Suppressor macrophage treated with lipopolysaccharide for 4 hours (primary cell): Measurements from ENCODE around the gene CNTFR.
A peak's percentile ranks its signal among the peaks of the same experiment; 100 is the strongest.
"Not testable (repeated sequence)": the region's sequence is repeated elsewhere in the genome, so short reads cannot be mapped to it uniquely, and the experiment has no call there.

Source experiments
- DNase-seq: peaks from one replicate; pipeline ENCODE4 v3.0.0-alpha.2; 2020

The CNTFR gene

DNA sequence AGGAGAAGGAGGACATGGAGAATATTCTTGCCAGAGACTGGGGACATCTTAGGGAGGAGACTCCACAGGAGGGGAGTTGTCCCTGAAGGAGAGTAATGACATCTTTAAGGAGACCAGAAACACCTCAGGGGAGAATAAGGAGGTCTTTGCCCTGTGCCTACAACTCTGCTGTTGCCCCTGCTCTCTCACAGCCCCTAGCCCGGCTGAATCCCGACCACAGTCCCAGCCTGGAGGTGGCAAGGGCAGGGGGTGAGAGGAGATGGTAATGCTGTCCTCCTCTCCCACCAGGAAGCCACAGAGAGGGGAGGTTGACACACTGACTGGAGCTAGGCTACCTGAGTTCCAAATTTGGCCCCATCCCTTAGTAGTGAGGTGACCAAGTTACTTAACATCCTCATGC is 36.5 kb downstream of the CNTFR start:
- no peak for DNase-seq

- no peak for DNase-seq
Observed at GRCh38 chr9:34552606-34552981, 36.9 kb downstream of the CNTFR start.

GRCh38 chr9:34551751-34552605 is 37.5 kb downstream of the CNTFR start:
- DNase-seq = no peak

DNA sequence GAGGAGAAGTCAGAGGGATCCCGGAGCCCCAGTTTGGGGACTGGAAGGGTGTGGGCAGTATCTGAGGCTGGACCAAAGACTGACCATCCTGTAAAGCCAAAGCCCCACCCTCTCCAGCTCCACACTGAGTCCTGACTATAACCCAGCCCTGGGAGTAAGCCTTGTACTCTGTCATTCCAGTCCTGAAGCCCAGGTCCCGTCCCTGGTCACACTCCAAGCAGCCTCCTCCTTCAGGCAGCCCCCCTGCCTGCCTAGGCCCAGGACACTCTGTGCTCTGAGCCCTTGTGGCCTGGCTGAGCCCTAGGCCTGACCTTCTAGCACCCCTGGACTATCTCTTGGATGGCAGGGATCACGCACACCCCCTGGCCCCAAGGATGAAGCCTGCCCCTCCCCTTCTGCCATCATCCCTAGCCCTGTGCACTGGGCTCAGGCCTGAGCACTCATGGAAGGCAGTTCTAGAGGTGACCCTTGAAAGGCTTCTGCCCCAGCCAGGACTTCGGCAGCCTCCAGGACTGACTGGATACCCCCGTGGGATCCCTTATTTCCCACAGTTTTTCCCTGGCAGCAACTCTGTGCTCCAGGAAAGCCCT is 38.7 kb downstream of the CNTFR start:
- DNase-seq = no peak

- no peak for DNase-seq
Observed at GRCh38 chr9:34550016-34550680, 39.4 kb downstream of the CNTFR start.

GRCh38 chr9:34549407-34549732 is 40.2 kb downstream of the CNTFR start:
- no peak for DNase-seq

GRCh38 chr9:34547960-34548611 is 41.4 kb downstream of the CNTFR start:
- DNase-seq = peak; percentile 61

- peak; percentile 71 for DNase-seq
Observed at GRCh38 chr9:34546834-34547827, 42.4 kb downstream of the CNTFR start.

DNA sequence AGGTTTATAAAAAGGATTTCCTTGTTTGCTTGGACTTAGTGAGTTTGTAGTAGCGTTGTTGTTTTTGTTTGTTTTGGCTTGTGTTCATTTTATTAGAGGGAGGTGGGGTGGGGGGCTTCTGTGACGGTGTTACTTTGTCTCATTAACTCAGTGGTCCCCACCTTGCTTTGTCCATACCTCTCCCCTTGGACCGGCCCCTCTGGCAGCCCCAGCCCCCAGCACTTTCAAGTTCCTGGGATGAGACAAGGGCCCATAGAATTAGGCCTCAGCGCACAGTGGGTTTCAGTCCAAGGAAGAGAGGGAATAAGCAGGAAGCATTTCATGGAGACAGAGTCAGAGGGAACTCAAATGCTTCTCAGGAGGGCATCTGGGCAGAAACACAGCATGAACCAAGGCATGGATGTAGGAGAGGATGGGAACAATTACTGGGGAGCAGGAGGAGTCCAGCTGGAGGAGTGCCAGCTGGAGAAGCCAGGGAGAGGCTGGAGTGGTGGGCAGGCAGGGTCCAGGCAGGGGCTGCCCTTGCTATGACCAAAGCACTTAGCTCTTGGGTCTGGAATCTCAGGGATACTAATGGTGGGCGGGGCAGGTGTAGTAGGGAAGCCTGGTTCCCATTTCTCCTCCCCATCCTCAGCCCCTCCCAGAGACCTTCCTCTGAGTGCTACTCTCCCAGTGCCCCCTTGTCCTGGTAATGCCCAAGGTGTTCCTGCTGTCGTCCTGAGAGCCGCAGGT is 43.3 kb downstream of the CNTFR start:
- no peak for DNase-seq

- DNase-seq = no peak
Observed at GRCh38 chr9:34545497-34545896, 44.0 kb downstream of the CNTFR start.

DNA sequence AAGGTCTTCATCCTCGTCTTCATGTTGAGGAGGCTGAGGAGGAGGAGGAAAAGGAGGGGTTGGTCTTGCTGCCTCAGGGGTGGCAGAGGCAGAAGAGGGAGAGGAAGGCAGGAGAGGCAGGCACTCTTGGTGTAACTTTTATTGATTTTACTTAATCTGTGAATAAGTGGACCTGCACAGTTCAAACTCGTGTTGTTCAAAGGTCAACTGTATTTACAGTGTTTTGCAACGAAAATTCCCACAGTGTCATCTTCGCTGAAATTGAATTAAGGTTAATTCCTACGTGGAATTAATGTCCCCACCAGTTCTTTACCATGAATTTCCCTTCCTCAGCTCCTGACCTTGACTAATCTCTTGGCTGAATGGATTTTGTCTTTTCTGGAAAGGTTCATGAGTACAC is 45.5 kb downstream of the CNTFR start:
- no peak for DNase-seq

DNA sequence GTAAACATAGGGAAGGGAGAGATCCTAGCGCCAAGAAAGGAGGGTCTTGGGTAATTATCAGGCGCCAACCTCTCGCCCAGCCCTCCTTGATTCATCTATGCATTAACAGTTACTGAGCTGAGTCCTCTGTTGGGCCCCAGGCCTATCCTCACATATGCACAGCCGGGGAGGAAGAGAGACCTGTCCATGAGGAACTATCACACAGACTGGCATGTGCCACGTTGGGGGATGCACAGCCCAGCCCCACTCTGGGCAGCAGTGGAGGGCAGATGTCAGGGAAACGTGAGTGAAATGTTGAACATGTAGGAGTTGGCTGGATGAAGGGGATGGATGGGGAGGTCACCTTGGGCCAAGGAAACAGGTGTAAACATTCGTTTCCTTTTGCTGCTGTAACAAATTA is 48.0 kb downstream of the CNTFR start:
- DNase-seq = no peak

DNA sequence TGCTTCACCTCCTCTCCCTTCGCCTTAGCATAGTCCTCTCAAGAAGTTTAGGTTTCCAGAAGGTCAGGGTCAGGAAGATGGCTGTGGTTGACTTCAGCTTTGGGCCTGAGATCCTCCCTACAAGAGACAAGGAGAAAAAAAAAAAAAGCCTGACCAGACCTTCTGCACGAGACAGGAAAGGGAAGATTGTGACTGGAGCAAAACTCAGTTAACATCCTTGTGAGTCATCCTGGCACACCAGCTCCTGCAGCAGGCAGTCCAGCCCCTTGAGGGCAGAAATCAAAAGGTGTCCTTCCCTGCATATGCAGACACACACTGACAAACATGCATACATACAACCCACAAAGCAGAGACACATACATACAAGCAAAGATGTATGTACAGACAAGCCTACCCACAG is 48.7 kb downstream of the CNTFR start:
- DNase-seq = no peak

- DNase-seq = no peak
Observed at GRCh38 chr9:34536685-34537084, 52.8 kb downstream of the CNTFR start.

DNA sequence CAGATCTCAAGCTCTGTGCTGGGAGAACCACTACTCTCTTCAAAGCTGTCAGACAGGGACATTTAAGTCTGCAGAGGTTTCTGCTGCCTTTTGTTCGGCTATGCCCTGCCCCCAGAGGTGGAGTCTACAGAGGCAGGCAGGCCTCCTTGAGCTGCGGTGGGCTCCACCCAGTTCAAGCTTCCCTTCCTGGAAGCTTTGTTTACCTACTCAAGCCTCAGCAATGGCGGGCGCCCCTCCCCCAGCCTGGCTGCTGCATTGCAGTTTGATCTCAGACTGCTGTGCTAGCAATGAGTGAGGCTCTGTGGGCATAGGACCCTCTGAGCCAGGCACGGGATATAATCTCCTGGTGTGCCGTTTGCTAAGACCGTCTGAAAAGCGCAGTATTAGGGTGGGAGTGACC is 57.5 kb downstream of the CNTFR start:
- not testable (repeated sequence) for DNase-seq

GRCh38 chr9:34526026-34526425 is 63.5 kb downstream of the CNTFR start:
- no peak for DNase-seq

- DNase-seq = no peak
Observed at GRCh38 chr9:34524349-34524748, 65.2 kb downstream of the CNTFR start.

DNA sequence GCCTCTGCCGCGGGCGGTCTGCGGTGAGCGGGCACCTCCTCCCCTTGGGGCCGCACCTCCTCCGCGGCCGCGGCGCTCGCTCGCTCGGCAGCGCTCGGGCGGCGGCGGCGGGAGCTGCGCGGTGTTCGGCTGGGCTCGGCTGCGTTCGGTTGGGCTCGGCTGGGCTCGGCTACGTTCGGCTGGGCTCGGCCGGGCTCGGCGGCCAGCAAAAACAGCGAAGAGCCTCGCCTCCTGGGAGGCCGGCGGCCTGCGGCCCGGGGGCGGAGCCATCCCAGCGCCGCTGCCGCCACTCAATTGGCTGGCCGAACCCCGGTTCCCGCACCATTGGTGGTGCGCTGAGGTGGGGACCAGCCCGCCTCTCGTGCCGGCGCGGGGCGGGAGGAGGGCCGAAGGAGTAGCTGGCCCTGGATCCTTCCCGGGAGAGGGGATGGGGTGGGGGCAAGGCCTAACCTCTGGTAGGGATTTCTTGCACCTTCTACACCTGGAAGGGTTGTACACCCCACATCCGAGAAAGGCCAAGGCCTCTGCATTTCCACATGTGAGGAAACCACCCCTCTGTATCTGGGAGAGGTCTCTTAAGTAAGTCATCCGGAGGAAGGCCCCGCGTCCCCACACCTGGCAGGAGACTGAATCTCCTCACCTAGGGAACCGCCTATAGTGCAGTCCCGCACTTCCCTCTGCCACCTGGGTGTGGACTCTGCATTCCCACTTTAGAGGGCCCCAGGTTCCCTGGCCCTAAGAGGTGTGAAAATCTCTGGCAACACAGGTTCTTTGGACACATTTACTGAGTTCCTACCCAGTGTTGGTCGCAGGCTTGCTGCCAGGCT is 66.3 kb downstream of the CNTFR start, which contains the start of gene ENHO:
Gene ENHO, minus strand, starts transcription at position 20 of the 827 bp plus-strand sequence. CDS start 1,295 bp downstream, outside the sequence.
- peak; percentile 94 for DNase-seq

DNA sequence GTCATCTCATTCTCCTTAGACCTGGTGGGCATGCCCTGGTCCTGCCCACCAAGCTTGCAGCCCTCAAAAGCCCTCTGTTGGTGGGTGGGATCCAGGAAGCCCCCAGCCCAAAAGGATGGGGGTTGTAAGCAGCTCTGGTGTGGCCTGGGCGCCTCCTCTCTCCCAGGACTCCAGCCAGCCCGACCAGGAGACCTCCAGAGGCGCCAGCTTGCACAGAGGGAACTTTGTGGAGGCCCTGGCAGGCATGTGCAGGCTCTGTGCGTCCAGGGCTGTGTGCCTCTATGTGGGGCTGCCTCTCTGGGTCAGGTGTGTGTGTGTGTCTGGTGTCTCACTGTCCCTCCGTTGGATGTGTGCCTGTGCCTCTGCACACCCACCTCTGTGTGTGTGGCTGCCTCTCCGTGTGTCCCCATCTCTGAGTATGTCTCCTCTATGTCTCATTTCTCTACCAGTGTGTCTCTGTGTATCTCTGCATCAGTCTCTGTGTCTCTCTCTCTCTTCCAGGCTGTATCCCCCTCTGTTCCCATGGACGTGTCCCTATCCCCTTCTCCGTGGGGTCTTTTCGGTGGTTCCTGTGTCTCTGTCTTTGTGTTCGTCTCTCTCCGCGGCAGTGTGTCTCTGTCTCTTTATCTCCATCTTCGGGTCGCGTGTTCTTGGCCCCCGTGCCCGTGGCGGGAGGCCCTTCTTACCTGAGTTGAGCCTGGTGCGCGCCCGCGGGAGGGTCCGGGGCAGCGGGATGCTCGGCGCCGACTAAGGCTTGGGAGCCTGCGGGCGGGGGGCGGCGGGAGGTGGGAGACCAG is 67.2 kb downstream of the CNTFR start:
- no peak for DNase-seq
